ENCODE measurements around the gene EFCAB6.

DNA sequence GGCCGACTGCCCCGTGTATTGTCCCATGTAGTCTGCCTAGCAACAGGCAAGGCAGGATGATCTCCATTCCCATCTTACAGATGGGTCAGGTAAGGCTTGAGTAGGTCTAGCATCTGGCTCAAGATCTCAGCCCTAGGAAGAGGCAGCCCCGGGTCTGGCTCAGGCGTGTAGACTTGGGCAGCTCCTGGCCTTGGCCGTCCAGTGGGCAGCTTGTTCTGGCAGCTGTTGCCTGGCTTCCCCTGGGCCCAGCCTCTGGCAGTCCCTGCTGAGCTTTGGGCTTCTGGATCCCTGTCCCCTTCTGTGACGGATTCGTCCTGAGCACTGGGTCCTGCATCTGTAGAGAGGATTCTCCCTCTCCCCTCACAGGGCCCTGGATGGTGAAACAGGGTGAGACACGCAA, 327.9 kb downstream of the EFCAB6 start:
- TF ChIP-seq, protein P1, sequence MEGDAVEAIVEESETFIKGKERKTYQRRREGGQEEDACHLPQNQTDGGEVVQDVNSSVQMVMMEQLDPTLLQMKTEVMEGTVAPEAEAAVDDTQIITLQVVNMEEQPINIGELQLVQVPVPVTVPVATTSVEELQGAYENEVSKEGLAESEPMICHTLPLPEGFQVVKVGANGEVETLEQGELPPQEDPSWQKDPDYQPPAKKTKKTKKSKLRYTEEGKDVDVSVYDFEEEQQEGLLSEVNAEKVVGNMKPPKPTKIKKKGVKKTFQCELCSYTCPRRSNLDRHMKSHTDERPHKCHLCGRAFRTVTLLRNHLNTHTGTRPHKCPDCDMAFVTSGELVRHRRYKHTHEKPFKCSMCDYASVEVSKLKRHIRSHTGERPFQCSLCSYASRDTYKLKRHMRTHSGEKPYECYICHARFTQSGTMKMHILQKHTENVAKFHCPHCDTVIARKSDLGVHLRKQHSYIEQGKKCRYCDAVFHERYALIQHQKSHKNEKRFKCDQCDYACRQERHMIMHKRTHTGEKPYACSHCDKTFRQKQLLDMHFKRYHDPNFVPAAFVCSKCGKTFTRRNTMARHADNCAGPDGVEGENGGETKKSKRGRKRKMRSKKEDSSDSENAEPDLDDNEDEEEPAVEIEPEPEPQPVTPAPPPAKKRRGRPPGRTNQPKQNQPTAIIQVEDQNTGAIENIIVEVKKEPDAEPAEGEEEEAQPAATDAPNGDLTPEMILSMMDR (IDR thresholded peaks at IDR 0.05), result no peak
- TF ChIP-seq POLR2AphosphoS5 (IDR thresholded peaks at IDR 0.05; ENCODE audit: low read depth, low read length), result no peak
